IPS DF 19.7 (cell line): ENCODE data around the gene HOXB7.

Experiments
- DNase-seq: peaks from one replicate; pipeline ENCODE4 v3.0.0-alpha.2; 2013; ENCODE audit warnings: low read depth, low spot score

Gene HOXB7

DNA sequence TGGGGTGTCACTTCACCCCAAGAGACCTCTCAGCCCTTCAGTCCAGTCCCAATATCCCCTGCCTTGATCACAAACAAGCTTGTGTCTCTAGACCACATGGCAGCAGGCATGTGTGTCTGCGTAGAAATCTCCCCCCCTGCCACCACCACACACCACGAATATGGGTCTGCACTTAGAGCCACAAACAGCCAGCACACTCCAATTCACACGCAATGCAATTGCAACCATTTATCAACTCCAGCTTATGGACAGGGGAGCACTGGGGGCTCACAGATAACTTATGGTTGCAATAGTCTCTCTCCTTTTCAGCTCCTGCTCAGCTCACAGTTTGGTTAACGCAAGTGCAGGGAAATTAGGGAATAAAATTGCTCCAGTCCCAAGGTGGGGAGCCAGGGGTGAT lies 12.8 kb upstream of the HOXB7 start:
- DNase-seq = no peak

DNA sequence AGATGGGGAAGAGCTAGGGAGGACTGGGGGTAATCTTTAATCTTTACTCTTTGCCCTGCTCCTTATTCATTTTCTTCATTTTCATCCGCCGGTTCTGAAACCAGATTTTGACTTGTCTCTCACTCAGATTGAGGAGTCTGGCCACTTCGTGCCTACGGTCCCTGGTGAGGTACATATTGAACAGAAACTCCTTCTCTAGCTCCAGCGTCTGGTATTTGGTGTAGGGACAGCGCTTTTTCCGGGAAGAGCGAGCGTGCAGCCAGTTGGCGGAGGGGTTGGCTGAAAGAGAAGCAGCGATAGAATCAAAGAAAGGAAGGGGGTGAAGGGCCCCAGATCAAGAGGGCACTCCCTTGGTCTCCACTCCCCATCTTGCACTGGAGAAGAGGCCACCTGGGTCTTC lies 12.0 kb upstream of the HOXB7 start:
- no peak for DNase-seq

GRCh38 chr17:48621410-48622392 lies 10.9 kb upstream of the HOXB7 start:
- no peak for DNase-seq

DNA sequence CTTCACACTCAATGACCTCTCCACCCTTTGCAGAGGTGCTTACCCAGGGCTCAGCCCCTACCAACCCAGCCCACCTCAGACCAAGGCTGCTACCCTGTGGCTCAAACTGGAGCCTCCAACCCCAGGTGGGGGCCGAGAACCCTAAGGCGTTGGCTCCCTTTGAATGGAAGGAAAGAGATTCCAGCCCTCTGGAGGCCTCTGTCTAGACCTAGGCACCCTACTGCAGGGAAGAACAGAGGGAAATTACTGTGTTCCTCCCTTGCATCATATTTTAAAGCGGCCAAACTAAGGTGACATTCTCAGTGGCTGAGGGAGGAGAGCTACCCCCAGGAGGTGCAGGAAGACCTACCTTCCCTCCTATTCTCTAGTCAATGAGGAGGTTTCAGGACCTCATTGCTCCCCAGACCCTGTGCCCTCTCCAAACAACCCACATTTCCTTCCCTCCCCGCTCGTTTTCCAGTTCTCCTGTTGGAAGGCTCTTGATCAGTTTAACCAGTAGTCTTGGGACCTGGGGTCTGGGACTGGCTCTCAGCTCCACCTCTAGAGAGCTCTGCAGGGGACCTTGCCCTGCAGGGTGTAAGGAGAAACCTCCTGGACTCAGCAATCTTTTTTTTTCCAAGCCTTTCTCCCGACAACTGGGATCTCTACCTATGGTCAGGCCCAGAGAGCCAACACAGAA lies 9.8 kb upstream of the HOXB7 start:
- DNase-seq = no peak

DNA sequence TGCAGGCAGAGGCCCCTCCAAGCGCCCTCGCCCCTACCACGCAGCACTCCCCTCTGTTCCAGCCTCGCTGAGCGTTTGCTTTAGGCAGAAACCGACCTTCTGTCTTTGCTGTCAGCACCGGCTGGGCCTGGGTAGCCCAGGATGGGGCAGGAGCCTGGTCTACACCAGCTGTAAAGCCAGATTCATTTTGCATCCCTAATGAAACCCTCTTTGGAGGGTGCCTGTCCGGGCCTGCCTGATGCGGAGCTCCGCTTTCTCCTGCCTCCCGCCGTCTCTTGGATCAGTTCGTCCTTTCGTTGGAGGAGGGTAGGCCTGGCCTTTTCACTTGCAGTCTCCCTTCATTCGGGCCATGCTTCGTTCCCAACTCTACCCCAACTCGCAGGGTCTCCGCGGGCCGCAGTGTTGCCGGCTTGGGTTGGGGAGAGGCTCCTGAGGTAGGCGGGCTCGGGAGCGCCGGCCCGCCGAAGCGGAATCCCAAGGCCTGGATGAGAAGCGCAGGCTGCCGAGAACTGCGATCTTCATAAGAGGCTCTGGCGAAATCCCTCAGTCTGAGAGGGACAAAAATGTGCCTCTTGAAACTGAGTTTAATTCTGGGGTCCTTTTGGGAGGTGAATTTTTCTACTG lies 9.1 kb upstream of the HOXB7 start:
- no peak for DNase-seq

DNA sequence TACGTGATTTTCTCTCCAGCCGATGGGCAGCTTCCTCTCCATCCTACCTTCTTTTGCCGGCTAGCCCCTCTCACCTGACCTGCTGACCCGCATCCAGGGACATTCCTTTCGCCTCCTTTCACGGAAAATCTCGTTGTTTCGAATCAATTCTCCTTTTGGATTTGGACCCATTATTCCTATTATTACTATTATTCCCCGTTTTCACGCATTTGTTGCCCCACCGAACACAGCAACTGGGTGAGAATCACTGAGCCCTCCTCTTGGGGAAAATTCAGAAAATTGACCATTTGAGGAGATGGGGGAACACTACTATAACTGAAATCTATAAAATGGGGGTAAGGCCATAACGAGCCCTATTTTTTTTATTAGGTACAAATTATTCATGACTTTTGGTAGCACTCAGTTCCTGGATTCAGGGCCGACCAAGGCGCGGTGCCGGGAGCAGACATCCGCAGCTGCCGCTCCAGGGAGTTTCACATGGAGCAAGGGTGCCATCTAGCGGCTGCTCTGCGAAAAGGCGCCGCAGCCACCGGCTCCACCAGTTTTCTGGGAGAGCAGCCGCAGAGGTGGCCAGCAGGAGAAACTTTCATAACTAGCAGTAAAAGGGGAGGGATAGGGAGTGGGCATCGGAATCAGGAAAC lies 7.6 kb upstream of the HOXB7 start:
- DNase-seq = no peak

DNA sequence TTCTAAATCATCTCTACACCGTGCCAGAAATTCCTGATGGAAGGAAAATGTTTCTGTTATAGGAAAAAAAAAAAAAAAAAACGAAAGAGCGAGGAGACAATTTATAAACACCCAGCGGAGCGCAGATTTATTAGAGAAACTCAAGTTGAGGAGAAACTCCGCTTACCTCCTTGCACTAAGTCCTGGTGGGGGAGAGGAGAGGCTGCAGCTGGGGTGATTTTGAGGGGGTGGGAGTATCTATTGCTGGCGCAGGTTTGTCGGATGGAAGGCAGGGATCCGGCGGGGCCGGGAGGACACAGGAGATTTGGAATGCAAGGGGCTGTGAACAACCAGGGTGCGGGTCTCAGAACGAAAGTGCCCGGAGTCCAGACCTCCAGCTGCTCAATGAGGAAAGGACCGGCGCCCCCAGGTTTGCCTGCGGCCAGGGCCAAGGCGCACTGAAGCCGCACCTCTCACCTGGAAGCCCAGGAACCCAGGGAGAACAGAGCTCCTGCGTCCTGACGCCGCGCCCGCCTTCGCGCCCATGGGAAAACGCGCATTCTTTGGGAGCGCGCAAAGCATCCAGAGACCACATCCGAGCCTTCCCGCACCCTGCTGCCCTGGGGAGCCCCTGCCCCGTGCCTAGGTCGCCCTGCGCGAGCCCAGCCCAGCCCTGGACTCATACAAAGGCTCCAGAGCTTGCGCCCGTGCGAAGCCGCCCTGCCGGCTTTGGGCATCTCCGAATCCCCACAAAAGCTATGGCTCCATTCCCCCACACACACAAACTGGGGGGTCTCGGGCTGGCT lies 6.8 kb upstream of the HOXB7 start:
- no peak for DNase-seq

- no peak for DNase-seq
These were observed 6.1 kb upstream of the HOXB7 start for GRCh38 chr17:48616717-48617470.

- DNase-seq = no peak
These were observed 5.3 kb upstream of the HOXB7 start for GRCh38 chr17:48615963-48616716.

GRCh38 chr17:48615047-48615962 lies 4.5 kb upstream of the HOXB7 start, which contains the start of gene HOXB8:
Gene HOXB8 (minus strand): TSS chr17:48615292. CDS start chr17:48614704, 588 bp downstream.
- no peak for DNase-seq

DNA sequence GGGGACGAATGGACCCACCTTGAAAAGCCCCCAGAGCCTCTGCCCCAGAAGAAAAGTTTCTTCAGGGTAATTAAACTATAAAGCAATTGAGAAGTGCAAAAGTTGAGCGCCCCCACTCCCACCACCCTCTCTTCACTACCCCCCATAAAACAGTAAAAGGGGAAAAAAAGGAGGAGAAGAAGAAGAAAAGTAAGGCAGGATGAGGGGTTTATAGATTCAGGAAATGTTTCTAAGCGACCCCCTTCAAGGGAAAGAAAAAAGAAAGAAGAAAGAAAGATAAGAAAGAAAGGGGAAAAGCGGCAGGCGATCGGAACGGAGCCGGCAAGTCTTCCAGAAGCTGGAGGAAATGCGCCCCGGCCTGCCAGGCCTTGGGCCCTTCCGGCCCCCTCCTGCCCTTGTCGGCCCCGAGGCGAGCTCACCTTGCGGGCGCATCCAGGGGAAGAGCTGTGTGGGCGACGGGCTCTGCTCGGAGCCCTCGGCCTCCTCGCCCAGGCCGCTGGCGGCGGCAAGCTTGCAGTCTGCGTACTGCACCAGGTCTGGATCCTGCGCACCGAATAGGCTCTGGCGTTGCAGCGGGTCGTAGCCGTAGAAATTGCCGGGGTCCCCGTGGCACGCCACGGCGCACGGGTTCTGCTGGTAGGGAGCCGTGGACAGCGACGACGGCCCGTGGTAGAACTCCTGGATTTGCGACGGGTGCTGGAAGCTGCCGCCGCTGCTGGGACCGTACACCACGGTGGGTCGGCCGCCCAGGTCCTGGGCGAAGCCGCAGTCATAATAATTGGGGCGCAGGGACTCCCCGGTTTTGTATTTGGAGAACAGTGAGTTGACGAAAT lies 3.3 kb upstream of the HOXB7 start:
- DNase-seq = no peak

GRCh38 chr17:48612854-48613691 lies 2.3 kb upstream of the HOXB7 start:
- no peak for DNase-seq

DNA sequence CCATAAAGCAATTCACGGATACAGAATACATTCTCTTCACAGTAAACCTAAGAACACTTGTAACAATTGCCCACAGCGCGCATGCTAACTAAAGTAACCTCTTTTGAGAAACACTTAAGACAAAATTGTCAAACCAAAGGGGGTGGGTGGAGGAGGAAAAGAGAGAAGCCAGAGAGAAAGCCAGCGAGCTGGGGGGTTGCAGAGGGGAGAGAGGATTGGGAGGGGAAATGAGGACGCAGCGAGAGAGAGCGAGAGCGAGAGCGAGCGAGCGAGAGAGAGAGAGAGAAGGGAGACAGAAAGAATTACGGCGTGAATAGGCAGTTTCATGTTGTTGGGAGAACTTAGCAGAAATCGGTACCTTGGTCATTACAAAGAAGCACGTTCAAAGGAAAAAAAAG lies 1.6 kb upstream of the HOXB7 start:
- DNase-seq = no peak

- DNase-seq = no peak
These were observed 1.1 kb upstream of the HOXB7 start for GRCh38 chr17:48611681-48612455.

- DNase-seq = no peak
These were observed 396 bp upstream of the HOXB7 start for GRCh38 chr17:48611213-48611612.

DNA sequence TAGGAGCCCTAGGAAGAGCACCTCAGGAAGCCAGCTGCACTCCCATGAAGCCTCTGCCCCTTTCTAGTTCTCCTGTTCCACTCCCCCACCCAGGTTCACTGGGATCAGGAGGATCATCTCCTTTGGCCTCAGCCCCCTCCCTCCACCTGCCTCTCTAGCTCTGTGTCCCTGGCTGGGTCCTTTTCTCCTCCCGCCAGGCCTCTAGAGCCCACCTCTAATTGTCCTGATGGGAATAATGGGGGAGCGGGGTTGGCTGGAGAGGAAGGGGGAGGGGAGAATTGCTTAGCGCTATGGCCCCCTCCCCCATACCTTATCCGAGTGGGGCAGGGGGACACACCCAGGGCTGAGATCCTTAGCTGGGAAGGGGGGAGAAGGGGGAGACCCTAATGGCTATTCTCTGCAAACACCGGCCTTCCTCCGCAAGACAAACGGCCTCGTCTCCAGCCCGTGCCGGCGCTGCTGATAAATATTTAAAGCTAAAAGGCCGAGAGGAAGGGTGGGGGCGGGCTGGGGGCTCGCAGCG lies 997 bp downstream of the HOXB7 start:
- DNase-seq = no peak
